Caco-2 (cell line): ENCODE measurements around the gene DGKG. TPM values are rescaled to one million over a fixed set of nuclear protein-coding genes. Genes with fewer than 3 reads are reported as not detected.

Experiments used
- BruUV-seq: library from RNA; stranded (reverse); fragments of 400-500 nt; replicated peaks from 2 replicates; lab custom pipeline; 2021; lab: Mats Ljungman, UMichigan
- CTCF ChIA-PET: fragments of 300-600 bp; sonication (Branson Sonifier 250); formaldehyde crosslinking; loops from one replicate; lab custom pipeline; 2022; ENCODE audit warnings: antibody characterized with exemption; lab: Charles Lee
- POLR2A ChIA-PET: fragments of 300-600 bp; sonication (Branson Sonifier 250); formaldehyde crosslinking; loops from one replicate; lab custom pipeline; 2022; ENCODE audit warnings: antibody characterized with exemption; lab: Charles Lee
- DNase-seq, 2 experiments: peaks; one replicate each; pipeline versions ENCODE4 v3.0.0 to v3.0.0-alpha.2; 2020 to 2022
- H3K27me3 ChIP-seq: replicated peaks from 2 replicates; pipeline ENCODE4 v1.6.0; 2011; ENCODE audit warnings: low read length; ENCODE audit not compliant: control insufficient read depth, insufficient read depth
- H3K36me3 ChIP-seq: 2 replicates; pipeline ENCODE4 v1.5.1; 2011; ENCODE audit warnings: low read length; ENCODE audit not compliant: control insufficient read depth, insufficient read depth
- H3K4me1 ChIP-seq: fragments of 250-450 bp; sonication (Bioruptor Pico); 2 replicates; pipeline ENCODE4 v1.5.1; 2020; ENCODE audit warnings: mild to moderate bottlenecking
- H3K4me3 ChIP-seq: 2 replicates; pipeline ENCODE4 v1.5.1; 2011; ENCODE audit warnings: low read depth, mild to moderate bottlenecking, control low read depth, low read length
- H3K9me3 ChIP-seq: fragments of 250-450 bp; sonication (Bioruptor Pico); 2 replicates; pipeline ENCODE4 v1.5.1; 2020; ENCODE audit warnings: mild to moderate bottlenecking, moderate library complexity
- H3K27ac Mint-ChIP-seq: one replicate; pipeline ENCODE4 v1.8.0; 2022; ENCODE audit warnings: mixed read lengths; ENCODE audit not compliant: unreplicated experiment
- H3K27me3 Mint-ChIP-seq: one replicate; pipeline ENCODE4 v1.8.0; 2022; ENCODE audit warnings: mixed read lengths; ENCODE audit not compliant: insufficient read depth, unreplicated experiment
- H3K36me3 Mint-ChIP-seq: one replicate; pipeline ENCODE4 v1.8.0; 2022; ENCODE audit warnings: mild to moderate bottlenecking, mixed read lengths; ENCODE audit not compliant: insufficient read depth, unreplicated experiment
- H3K4me1 Mint-ChIP-seq: one replicate; pipeline ENCODE4 v1.8.0; 2022; ENCODE audit warnings: low read depth, mixed read lengths; ENCODE audit not compliant: unreplicated experiment
- H3K4me3 Mint-ChIP-seq: one replicate; pipeline ENCODE4 v1.8.0; 2022; ENCODE audit warnings: mild to moderate bottlenecking, moderate library complexity, mixed read lengths; ENCODE audit not compliant: unreplicated experiment
- H3K9me3 Mint-ChIP-seq: one replicate; pipeline ENCODE4 v1.8.0; 2022; ENCODE audit warnings: mixed read lengths; ENCODE audit not compliant: unreplicated experiment
- intact Hi-C: fragments of 100-400 bp; cut with micrococcal nuclease; formaldehyde crosslinking; loops from one replicate; pipeline ENCODE4 v1.10.0; 2022; ENCODE audit not compliant: unreplicated experiment
- total RNA-seq: library from RNA; stranded (reverse); gene quantifications from 2 replicates; pipeline ENCODE4 v1.2.3, GENCODE V29; 2022
- TF ChIP-seq, protein P1 (sequence below), 2 experiments: fragments of 200-600 bp in 1 of 2; IDR thresholded peaks; 1 replicate in 1 of 2; 2 replicates in 1 of 2; pipeline versions ENCODE4 v1.5.1 to v1.8.0; 2011 to 2022; ENCODE audit warnings: antibody characterized with exemption in 1 of 2, control low read depth in 1 of 2, inconsistent platforms in 1 of 2, low read depth in 1 of 2, low read length in 1 of 2, mild to moderate bottlenecking in 1 of 2, moderate library complexity in 1 of 2; ENCODE audit not compliant: insufficient read depth in 1 of 2, severe bottlenecking in 1 of 2, unreplicated experiment in 1 of 2

The DGKG gene
- total RNA-seq, 1 experiment from 2014 or later = 0.32 TPM

DNA sequence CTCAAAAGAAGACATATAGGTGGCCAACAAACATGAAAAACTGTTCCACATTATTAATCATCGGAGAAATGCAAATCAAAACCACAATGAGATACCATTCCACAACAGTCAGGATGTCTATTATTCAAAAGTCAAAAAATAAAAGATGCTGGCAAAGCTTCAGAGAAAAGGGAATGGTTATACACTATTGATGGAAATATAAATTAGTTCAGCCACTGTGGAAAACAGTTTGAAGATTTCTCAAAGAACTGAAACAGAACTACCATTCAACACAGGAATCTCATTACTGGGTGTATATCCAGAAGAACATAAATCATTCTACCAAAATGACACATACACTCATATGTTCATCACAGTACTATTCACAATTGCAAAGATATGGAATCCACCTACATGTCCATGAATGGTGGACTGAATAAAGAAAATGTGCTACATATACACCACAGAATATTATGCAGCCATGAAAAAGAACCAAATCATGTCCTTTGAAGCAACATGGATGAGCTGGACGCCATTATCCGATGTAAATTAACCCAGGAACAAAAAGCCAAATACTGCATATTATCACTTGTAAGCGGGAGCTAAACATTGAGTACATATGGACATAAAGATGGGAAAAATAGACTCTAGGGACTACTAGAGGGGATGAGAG, 32.7 kb upstream of the DGKG start:
- no peaks in the 10 kb centered on the region for H3K36me3 ChIP-seq
- DNase-seq = no peak
- Mint-ChIP-seq H3K36me3 (no peaks in the 10 kb centered on the region), H3K27me3 (peaks cover 3% of the 10 kb centered on the region), H3K9me3 (no peaks in the 10 kb centered on the region), H3K4me1 (no peaks in the 10 kb centered on the region), H3K27ac (no peak overlapping the region), H3K4me3 (no peak overlapping the region)
- H3K27me3 ChIP-seq = no peaks in the 10 kb centered on the region
- TF ChIP-seq, protein P1, sequence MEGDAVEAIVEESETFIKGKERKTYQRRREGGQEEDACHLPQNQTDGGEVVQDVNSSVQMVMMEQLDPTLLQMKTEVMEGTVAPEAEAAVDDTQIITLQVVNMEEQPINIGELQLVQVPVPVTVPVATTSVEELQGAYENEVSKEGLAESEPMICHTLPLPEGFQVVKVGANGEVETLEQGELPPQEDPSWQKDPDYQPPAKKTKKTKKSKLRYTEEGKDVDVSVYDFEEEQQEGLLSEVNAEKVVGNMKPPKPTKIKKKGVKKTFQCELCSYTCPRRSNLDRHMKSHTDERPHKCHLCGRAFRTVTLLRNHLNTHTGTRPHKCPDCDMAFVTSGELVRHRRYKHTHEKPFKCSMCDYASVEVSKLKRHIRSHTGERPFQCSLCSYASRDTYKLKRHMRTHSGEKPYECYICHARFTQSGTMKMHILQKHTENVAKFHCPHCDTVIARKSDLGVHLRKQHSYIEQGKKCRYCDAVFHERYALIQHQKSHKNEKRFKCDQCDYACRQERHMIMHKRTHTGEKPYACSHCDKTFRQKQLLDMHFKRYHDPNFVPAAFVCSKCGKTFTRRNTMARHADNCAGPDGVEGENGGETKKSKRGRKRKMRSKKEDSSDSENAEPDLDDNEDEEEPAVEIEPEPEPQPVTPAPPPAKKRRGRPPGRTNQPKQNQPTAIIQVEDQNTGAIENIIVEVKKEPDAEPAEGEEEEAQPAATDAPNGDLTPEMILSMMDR (IDR thresholded peaks at IDR 0.05; ENCODE audit: insufficient read depth in 1 of 2, low read depth in 1 of 2, low read length in 1 of 2, severe bottlenecking in 1 of 2, unreplicated experiment in 1 of 2) = no peak
- POLR2A ChIA-PET = no interaction called here
- CTCF ChIA-PET = no interaction called here
- intact Hi-C loops = no loop called here
- no peaks in the 10 kb centered on the region for H3K9me3 ChIP-seq
- H3K4me1 ChIP-seq = no peaks in the 10 kb centered on the region
- no TSS peak for BruUV-seq
- H3K4me3 ChIP-seq = no peak overlapping the region

GRCh38 chr3:186386883-186387560, 25.0 kb upstream of the DGKG start:
- H3K36me3 ChIP-seq = no peaks in the 10 kb centered on the region
- TF ChIP-seq, protein P1 (IDR thresholded peaks at IDR 0.05; ENCODE audit: insufficient read depth in 1 of 2, low read depth in 1 of 2, low read length in 1 of 2, severe bottlenecking in 1 of 2, unreplicated experiment in 1 of 2) = no peak
- peaks cover 2% of the 10 kb centered on the region for H3K27me3 Mint-ChIP-seq
- no peak overlapping the region for H3K27ac Mint-ChIP-seq
- no peaks in the 10 kb centered on the region for H3K27me3 ChIP-seq
- intact Hi-C loops = no loop called here
- DNase-seq = no peak
- POLR2A ChIA-PET = no interaction called here
- H3K9me3 ChIP-seq = no peaks in the 10 kb centered on the region
- no TSS peak for BruUV-seq
- CTCF ChIA-PET = no interaction called here
- H3K4me3 ChIP-seq = no peak overlapping the region
- H3K36me3 Mint-ChIP-seq = no peaks in the 10 kb centered on the region
- no peaks in the 10 kb centered on the region; the same call in 1 of the 2 replicates for H3K4me1 ChIP-seq
- no peaks in the 10 kb centered on the region for H3K9me3 Mint-ChIP-seq
- no peak overlapping the region for H3K4me3 Mint-ChIP-seq
- H3K4me1 Mint-ChIP-seq = no peaks in the 10 kb centered on the region

DNA sequence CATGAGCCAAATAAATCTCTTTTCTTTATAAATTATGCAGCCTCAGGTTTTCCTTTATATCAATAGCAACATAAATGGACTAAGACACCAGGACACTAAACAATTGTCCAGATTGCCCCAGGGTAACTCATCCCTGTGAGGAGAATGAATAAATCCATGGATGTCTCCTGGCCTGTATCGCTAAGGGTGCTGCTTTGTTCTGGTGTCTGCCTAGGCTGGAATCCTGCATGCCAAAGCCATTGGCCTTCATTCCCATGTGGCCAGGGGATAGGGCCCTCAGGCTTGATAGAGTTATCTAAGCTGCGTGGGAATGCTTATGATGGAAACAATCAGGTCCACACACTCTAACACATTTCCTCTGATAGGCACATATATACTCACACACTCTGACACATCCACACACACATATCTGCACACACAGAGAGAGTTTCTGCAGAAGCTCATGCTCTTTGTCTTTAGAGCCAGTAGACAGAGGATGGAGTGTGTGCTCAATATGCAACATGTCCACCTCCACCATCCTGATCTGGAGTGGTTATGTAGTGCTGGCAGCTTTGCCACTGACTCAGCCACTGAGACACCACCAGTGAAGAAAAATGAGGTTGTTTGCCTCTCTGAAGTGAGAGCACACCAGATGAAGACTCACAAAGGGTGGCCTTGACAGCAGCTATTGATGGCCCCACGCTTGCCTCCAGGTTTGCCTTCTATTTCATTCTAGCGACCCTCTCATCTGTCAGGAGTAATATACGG, 24.0 kb upstream of the DGKG start:
- TF ChIP-seq, protein P1 (IDR thresholded peaks at IDR 0.05; ENCODE audit: insufficient read depth in 1 of 2, low read depth in 1 of 2, low read length in 1 of 2, severe bottlenecking in 1 of 2, unreplicated experiment in 1 of 2) = no peak
- Mint-ChIP-seq H3K27ac (no peak overlapping the region), H3K4me3 (no peak overlapping the region), H3K4me1 (no peaks in the 10 kb centered on the region), H3K9me3 (no peaks in the 10 kb centered on the region), H3K36me3 (no peaks in the 10 kb centered on the region), H3K27me3 (peaks cover 2% of the 10 kb centered on the region)
- BruUV-seq = no TSS peak
- ChIA-PET POLR2A (no interaction called here), CTCF (no interaction called here)
- Histone ChIP-seq H3K9me3 (no peaks in the 10 kb centered on the region), H3K36me3 (no peaks in the 10 kb centered on the region), H3K4me1 (peaks cover 8% of the 10 kb centered on the region; the same call in 1 of the 2 replicates), H3K4me3 (no peak overlapping the region), H3K27me3 (no peaks in the 10 kb centered on the region)
- no peak for DNase-seq
- intact Hi-C loops = no loop called here
